ENCODE measurements around the gene ZMPSTE24. TPM values are rescaled to one million over a fixed set of nuclear protein-coding genes. Genes with fewer than 3 reads are reported as not detected.
"Not testable (repeated sequence)": the region's sequence is repeated elsewhere in the genome, so short reads cannot be mapped to it uniquely, and the experiment has no call there.

The ZMPSTE24 gene
- polyA plus RNA-seq, 1 donor from 2014 or later, result 32.9 TPM

DNA sequence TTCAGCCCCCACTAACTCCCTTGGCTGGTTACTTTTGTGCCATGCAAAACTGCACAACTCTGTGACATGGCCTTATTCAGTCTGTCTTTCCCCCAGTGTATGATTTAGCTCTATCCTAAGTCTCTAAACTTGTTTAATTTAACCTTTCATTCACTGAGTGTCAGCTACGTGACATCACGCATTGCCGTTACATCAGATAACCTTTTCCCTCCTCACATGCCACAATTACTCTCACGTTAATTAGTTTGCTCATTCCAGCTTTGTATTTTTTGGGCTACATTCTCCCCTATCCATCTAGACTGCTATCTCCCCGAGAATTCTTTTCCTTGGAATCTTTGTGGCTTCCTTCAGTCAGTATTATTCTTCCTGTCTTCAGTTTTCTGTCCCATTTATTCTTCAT lies 39.7 kb upstream of the ZMPSTE24 start:
- H4K20me1 ChIP-seq (ENCODE audit: insufficient read depth), result no peaks in the 10 kb centered on the region
- H3K9me3 ChIP-seq (ENCODE audit: low read length), result no peaks in the 10 kb centered on the region
- no peaks in the 10 kb centered on the region for H3K36me3 ChIP-seq (ENCODE audit: insufficient read depth, low read length)
- no peaks in the 10 kb centered on the region for H3K9me2 ChIP-seq (ENCODE audit: insufficient read depth, low read length)
- no peak overlapping the region for H3K9ac ChIP-seq (ENCODE audit: low read length)
- no peaks in the 10 kb centered on the region for H3K79me2 ChIP-seq (replicated peaks; ENCODE audit: insufficient read depth, low read length)
- TF ChIP-seq SMC3 (conservative IDR thresholded peaks at IDR 0.05; ENCODE audit: poor library complexity) (no peak), RAD21 (conservative IDR thresholded peaks at IDR 0.05) (no peak), EP300 (conservative IDR thresholded peaks at IDR 0.05; ENCODE audit: poor library complexity, severe bottlenecking) (no peak), EZH2 (IDR thresholded peaks at IDR 0.05; ENCODE audit: borderline replicate concordance, insufficient read depth, low read length, poor library complexity, severe bottlenecking) (no peak), POLR2AphosphoS5 (IDR thresholded peaks at IDR 0.05) (no peak), TAF1 (IDR thresholded peaks at IDR 0.05; ENCODE audit: low read depth) (no peak), MXI1 (conservative IDR thresholded peaks at IDR 0.05; ENCODE audit: poor library complexity, severe bottlenecking) (no peak)
- TF ChIP-seq, protein P1, sequence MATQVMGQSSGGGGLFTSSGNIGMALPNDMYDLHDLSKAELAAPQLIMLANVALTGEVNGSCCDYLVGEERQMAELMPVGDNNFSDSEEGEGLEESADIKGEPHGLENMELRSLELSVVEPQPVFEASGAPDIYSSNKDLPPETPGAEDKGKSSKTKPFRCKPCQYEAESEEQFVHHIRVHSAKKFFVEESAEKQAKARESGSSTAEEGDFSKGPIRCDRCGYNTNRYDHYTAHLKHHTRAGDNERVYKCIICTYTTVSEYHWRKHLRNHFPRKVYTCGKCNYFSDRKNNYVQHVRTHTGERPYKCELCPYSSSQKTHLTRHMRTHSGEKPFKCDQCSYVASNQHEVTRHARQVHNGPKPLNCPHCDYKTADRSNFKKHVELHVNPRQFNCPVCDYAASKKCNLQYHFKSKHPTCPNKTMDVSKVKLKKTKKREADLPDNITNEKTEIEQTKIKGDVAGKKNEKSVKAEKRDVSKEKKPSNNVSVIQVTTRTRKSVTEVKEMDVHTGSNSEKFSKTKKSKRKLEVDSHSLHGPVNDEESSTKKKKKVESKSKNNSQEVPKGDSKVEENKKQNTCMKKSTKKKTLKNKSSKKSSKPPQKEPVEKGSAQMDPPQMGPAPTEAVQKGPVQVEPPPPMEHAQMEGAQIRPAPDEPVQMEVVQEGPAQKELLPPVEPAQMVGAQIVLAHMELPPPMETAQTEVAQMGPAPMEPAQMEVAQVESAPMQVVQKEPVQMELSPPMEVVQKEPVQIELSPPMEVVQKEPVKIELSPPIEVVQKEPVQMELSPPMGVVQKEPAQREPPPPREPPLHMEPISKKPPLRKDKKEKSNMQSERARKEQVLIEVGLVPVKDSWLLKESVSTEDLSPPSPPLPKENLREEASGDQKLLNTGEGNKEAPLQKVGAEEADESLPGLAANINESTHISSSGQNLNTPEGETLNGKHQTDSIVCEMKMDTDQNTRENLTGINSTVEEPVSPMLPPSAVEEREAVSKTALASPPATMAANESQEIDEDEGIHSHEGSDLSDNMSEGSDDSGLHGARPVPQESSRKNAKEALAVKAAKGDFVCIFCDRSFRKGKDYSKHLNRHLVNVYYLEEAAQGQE (IDR thresholded peaks at IDR 0.05; ENCODE audit: borderline replicate concordance), result no peak
- TF ChIP-seq, protein P2, sequence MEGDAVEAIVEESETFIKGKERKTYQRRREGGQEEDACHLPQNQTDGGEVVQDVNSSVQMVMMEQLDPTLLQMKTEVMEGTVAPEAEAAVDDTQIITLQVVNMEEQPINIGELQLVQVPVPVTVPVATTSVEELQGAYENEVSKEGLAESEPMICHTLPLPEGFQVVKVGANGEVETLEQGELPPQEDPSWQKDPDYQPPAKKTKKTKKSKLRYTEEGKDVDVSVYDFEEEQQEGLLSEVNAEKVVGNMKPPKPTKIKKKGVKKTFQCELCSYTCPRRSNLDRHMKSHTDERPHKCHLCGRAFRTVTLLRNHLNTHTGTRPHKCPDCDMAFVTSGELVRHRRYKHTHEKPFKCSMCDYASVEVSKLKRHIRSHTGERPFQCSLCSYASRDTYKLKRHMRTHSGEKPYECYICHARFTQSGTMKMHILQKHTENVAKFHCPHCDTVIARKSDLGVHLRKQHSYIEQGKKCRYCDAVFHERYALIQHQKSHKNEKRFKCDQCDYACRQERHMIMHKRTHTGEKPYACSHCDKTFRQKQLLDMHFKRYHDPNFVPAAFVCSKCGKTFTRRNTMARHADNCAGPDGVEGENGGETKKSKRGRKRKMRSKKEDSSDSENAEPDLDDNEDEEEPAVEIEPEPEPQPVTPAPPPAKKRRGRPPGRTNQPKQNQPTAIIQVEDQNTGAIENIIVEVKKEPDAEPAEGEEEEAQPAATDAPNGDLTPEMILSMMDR (IDR thresholded peaks at IDR 0.05; ENCODE audit: poor library complexity, severe bottlenecking), result no peak
- H3K4me2 ChIP-seq (ENCODE audit: low read length), result no peak overlapping the region
- H2AFZ ChIP-seq (ENCODE audit: low read depth, low read length), result no peak overlapping the region
- H3K27ac ChIP-seq (ENCODE audit: low read length), result no peak overlapping the region
- no peaks in the 10 kb centered on the region for H3F3A ChIP-seq (ENCODE audit: insufficient read depth, low read length, poor library complexity, severe bottlenecking)
- no peak overlapping the region for H3K4me3 ChIP-seq (ENCODE audit: low read length)
- H3K27me3 ChIP-seq (ENCODE audit: insufficient read depth, low read depth, low read length), result no peaks in the 10 kb centered on the region

DNA sequence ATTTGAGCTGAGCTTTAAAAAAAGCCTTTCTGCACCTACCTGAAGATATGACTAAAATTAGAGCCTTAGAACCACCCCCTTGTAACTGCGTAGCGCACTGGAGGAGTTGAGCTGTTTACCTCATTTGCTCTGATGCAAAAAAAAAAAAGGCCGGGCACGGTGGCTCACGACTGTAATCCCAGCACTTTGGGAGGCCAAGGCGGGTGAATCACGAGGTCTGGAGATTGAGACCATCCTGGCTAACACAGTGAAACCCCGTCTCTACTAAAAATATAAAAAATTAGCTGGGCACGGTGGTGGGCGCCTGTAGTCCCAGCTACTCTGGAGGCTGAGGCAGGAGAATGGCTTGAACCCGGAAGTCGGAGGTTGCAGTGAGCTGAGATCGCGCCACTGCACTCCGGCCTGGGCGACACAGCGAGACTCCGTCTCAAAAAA lies 36.5 kb upstream of the ZMPSTE24 start:
- not testable (repeated sequence) for H3K4me3 ChIP-seq (ENCODE audit: low read length); H2AFZ ChIP-seq (ENCODE audit: low read depth, low read length)

More for the DNA sequence above, 36.5 kb upstream of the ZMPSTE24 start:
- not testable (repeated sequence) for H3K9ac ChIP-seq (ENCODE audit: low read length); H4K20me1 ChIP-seq (ENCODE audit: insufficient read depth); H3K9me3 ChIP-seq (ENCODE audit: low read length); H3K36me3 ChIP-seq (ENCODE audit: insufficient read depth, low read length); H3K4me2 ChIP-seq (ENCODE audit: low read length); H3K27ac ChIP-seq (ENCODE audit: low read length); H3F3A ChIP-seq (ENCODE audit: insufficient read depth, low read length, poor library complexity, severe bottlenecking); H3K27me3 ChIP-seq (ENCODE audit: insufficient read depth, low read depth, low read length); H3K9me2 ChIP-seq (ENCODE audit: insufficient read depth, low read length); H3K79me2 ChIP-seq (replicated peaks; ENCODE audit: insufficient read depth, low read length)

All from neural cell (in vitro differentiated cells).